Liver (tissue), 3 donors: ENCODE measurements around the gene UPK1A.

Source experiments
- CTCF ChIP-seq: fragments of 150-350 bp; IDR thresholded peaks from 2 replicates; pipeline ENCODE4 v1.5.1; 2017; ENCODE audit warnings: improper control_type of control experiment, low read depth, low read length; ENCODE audit not compliant: missing input control
- EGR1 ChIP-seq, 2 donors: IDR thresholded peaks; 2 replicates each; pipeline ENCODE4 v1.6.1; 2016 to 2018; ENCODE audit warnings: antibody characterized with exemption in 2 of 2, low read depth in 2 of 2
- GABPA ChIP-seq, 2 donors: IDR thresholded peaks in 1 of 2; conservative IDR thresholded peaks in 1 of 2; 2 replicates each; pipeline ENCODE4 v1.6.1; 2016; ENCODE audit warnings: antibody characterized with exemption in 2 of 2, mild to moderate bottlenecking in 1 of 2, moderate library complexity in 1 of 2
- RAD21 ChIP-seq, 2 donors: IDR thresholded peaks; 2 replicates each; pipeline ENCODE4 v1.6.1; 2016; ENCODE audit warnings: antibody characterized with exemption in 2 of 2, mild to moderate bottlenecking in 2 of 2
- REST ChIP-seq: IDR thresholded peaks from 2 replicates; pipeline ENCODE4 v1.6.1; 2016; ENCODE audit warnings: antibody characterized with exemption, mild to moderate bottlenecking
- RXRA ChIP-seq, 2 donors: IDR thresholded peaks; 2 replicates each; pipeline ENCODE4 v1.6.1; 2017 to 2018; ENCODE audit warnings: antibody characterized with exemption in 2 of 2, mild to moderate bottlenecking in 1 of 2
- TAF1 ChIP-seq: conservative IDR thresholded peaks from 2 replicates; pipeline ENCODE4 v1.6.1; 2016; ENCODE audit warnings: antibody characterized with exemption, mild to moderate bottlenecking
- YY1 ChIP-seq: IDR thresholded peaks from 2 replicates; pipeline ENCODE4 v1.6.1; 2016; ENCODE audit warnings: antibody characterized with exemption, mild to moderate bottlenecking
- donor health status: healthy.
- donor health status: healthy.

GRCh38 chr19:35642798-35643254, 23.5 kb upstream of the UPK1A start:
- no peak for TF ChIP-seq RAD21 (IDR thresholded peaks at IDR 0.05)
- TF ChIP-seq TAF1, result no peak
- no peak for TF ChIP-seq RXRA (IDR thresholded peaks at IDR 0.05)
- TF ChIP-seq CTCF, result no peak
- no peak for TF ChIP-seq YY1
- no peak for TF ChIP-seq REST
- no peak for TF ChIP-seq GABPA (IDR thresholded peaks at IDR 0.05 in 1 of 2, conservative IDR thresholded peaks at IDR 0.05 in 1 of 2)
- no peak for TF ChIP-seq EGR1 (IDR thresholded peaks at IDR 0.05; ENCODE audit: low read depth in 2 of 2)
